ENCODE results near the gene PARP12.

GRCh38 chr7:140016540-140016939, 46.2 kb downstream of the PARP12 start:
- TF ChIP-seq CTCF (IDR thresholded peaks at IDR 0.05) (no peak), POLR2A (IDR thresholded peaks at IDR 0.05) (no peak)

Measured in prostate gland (tissue), 2 donors.